Measurements from ENCODE around the gene HEXA.
A peak's percentile ranks its signal among the peaks of the same experiment; 100 is the strongest.
"Not testable (repeated sequence)": the region's sequence is repeated elsewhere in the genome, so short reads cannot be mapped to it uniquely, and the experiment has no call there.

Gene HEXA

DNA sequence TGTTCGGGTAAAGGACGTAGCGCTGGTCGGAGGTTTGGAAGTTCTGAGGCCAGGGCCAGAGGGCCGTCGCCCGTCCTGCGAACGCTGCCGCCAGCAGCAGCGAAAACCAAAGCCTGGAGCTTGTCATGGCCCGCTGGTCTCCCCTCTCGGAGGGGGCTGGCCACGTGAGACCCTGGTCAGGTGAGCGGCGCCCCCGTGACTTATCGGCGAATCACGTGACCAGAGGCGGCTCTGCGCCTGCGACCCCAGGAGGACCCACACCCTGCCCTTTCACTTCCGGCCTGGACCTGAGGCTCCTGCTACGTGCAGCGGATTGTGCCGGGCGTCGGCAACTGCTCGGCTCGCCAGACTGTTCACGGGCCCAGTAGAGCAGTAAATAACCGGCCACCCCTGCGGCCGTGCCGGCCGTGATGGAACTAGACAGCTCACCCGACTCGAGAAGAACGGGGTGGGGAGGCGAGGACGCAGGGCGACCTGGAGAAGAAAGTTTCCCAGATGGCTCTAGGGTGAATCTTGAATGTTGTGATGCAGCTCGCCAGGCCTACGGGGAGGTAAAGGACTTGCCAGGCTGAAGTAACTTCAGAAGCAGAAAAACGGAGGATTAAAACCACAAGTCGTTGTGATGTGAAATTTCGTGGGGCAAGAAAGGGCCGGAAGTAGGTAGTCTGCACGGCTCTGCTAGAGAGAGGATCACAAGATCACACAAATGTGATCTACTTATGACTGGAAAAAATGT, at the start of gene HEXA:
HEXA (minus strand) TSS at position 169 of the 736 bp plus-strand sequence; CDS start at position 127, 42 bp downstream.
- DNase-seq (ENCODE audit: low read depth): peak; percentile 89
- H3K4me3 ChIP-seq (ENCODE audit: low read depth, low read length): peak within 1 kb of the TSS; percentile 82
- TF ChIP-seq, protein P1, sequence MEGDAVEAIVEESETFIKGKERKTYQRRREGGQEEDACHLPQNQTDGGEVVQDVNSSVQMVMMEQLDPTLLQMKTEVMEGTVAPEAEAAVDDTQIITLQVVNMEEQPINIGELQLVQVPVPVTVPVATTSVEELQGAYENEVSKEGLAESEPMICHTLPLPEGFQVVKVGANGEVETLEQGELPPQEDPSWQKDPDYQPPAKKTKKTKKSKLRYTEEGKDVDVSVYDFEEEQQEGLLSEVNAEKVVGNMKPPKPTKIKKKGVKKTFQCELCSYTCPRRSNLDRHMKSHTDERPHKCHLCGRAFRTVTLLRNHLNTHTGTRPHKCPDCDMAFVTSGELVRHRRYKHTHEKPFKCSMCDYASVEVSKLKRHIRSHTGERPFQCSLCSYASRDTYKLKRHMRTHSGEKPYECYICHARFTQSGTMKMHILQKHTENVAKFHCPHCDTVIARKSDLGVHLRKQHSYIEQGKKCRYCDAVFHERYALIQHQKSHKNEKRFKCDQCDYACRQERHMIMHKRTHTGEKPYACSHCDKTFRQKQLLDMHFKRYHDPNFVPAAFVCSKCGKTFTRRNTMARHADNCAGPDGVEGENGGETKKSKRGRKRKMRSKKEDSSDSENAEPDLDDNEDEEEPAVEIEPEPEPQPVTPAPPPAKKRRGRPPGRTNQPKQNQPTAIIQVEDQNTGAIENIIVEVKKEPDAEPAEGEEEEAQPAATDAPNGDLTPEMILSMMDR (IDR thresholded peaks at IDR 0.05; ENCODE audit: control insufficient read depth, extremely low read depth, insufficient read depth): no peak

DNA sequence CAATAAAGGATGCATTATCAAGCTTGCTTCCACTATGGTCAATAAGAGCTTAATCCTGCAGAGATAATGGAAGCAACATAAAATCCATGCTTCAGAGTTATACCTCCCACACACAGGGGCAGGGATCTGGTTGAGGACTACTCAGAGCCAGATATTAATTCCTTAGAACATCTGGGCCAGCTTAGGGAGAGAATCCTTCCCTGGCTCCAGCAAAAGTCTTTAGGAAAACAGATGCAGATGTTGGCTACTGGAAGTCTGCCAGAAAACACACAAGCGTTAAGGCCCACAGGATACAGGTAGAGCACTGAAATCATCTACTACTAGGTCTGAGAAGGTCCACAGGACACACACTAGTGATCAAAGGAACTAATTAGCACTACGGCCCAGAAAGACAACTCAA, 47.4 kb upstream of the HEXA start:
- no peak overlapping the region for H3K4me3 ChIP-seq (ENCODE audit: low read depth, low read length)
- DNase-seq (ENCODE audit: low read depth): no peak
- TF ChIP-seq, protein P1 (IDR thresholded peaks at IDR 0.05; ENCODE audit: control insufficient read depth, extremely low read depth, insufficient read depth): no peak

DNA sequence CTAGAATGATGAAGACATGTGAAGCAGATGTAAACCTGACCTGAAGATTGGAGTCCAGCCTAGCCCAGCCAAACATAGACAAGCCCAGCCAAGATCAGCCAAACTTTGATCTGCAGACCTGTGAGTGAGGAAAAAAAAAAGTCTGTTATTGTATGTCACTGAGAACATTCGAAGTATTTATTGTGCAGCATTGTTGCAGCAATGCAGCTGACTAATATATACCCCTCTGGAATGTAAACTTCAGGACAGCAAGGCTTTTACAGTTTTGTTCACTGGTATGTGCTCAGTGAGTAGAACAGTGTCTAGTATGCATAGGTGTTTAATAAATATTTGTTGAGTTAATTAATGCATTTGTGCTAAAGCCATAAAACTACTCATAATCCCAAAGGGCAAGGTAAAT, 45.7 kb upstream of the HEXA start:
- TF ChIP-seq, protein P1 (IDR thresholded peaks at IDR 0.05; ENCODE audit: control insufficient read depth, extremely low read depth, insufficient read depth): no peak
- H3K4me3 ChIP-seq (ENCODE audit: low read depth, low read length): no peak overlapping the region
- no peak for DNase-seq (ENCODE audit: low read depth)

DNA sequence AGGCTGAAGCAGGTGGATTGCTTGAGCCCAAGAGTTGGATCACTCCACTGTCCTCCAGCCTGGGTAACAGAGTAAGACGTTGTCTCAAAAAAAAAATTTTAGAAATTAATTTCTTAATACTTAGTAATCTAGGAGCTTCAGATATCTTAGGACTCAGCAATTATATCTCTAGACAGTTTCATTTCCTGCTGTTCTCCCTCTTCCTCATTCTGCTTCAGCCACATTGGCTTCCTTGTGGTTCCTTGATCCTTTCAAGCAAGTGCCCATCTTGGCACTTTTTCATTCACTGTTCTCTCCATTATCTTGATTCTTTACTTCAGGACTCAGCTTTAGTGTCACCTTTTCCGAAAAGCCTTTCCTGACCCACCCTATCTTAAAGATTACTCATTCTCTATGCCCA, 44.8 kb upstream of the HEXA start:
- TF ChIP-seq, protein P1 (IDR thresholded peaks at IDR 0.05; ENCODE audit: control insufficient read depth, extremely low read depth, insufficient read depth): no peak
- DNase-seq (ENCODE audit: low read depth): no peak

DNA sequence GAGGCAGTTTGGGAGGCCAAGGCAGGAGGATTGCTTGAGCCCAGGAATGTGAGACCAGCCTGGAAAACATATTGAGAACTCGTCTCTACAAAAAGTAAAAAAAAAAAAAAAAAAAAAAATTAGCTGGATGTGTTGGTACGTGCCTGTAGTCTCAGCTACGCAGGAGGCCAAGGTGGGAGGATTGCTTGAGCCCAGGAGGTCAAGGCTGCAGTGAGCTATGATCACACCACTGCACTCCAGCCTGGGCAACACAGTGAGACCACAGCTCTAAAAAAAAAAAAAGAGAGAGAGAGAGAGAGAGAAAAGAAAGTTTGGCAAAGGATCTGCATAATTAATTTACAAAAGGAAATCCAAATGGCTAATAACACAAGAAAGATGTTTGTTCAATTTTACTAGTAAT, 44.0 kb upstream of the HEXA start:
- H3K4me3 ChIP-seq (ENCODE audit: low read depth, low read length); DNase-seq (ENCODE audit: low read depth): not testable (repeated sequence)

More for the DNA sequence above, 44.8 kb upstream of the HEXA start:
- H3K4me3 ChIP-seq (ENCODE audit: low read depth, low read length): no peak overlapping the region

DNA sequence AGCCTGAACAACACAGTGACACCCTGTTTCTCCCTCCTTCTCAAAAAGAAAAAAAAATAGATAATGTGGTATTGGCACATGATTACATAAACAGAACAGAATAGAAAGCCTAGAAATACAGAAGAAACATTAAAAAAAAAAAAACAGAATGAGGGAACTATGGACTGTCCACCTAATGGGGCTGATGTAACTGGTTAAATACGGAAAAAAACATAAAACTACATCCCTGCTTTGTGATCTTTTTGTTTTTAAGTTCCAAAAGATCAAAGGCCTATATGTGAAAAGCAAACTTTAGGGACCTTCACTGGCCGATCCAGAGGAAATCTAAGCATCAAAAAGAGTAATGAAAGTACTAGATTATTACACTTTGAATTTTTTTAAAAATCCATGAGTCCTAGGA, 39.5 kb upstream of the HEXA start:
- no peak overlapping the region for H3K4me3 ChIP-seq (ENCODE audit: low read depth, low read length)
- no peak for DNase-seq (ENCODE audit: low read depth)
- TF ChIP-seq, protein P1 (IDR thresholded peaks at IDR 0.05; ENCODE audit: control insufficient read depth, extremely low read depth, insufficient read depth): no peak

DNA sequence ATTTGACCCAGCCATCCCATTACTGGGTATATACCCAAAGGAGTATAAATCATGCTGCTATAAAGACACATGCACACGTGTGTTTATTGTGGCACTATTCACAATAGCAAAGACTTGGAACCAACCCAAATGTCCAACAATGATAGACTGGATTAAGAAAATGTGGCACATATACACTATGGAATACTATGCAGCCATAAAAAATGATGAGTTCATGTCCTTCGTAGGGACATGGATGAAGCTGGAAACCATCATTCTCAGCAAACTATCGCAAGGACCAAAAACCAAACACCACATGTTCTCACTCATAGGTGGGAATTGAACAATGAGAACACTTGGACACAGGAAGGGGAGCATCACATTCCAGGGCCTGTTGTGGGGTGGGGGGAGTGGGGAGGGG, 37.5 kb upstream of the HEXA start:
- DNase-seq (ENCODE audit: low read depth); H3K4me3 ChIP-seq (ENCODE audit: low read depth, low read length): not testable (repeated sequence)

DNA sequence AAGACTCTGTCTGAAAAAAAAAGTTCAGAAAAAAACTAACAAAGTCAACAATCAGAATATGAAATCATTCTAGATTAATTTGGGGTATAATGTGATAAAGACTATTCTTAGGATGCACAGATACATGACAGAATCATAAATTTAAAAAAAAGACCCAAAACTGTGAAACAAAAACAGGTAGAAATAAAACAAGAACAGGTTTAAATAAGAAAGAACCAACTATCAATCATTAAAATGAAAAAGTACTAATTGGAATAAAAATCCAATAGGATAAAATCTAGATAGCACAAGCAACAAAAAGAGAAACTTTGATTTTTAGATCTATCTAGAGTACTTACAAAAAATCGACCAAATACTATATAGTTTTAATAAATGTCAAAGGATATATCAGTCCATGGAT, 35.7 kb upstream of the HEXA start:
- no peak overlapping the region for H3K4me3 ChIP-seq (ENCODE audit: low read depth, low read length)
- DNase-seq (ENCODE audit: low read depth): no peak
- TF ChIP-seq, protein P1 (IDR thresholded peaks at IDR 0.05; ENCODE audit: control insufficient read depth, extremely low read depth, insufficient read depth): no peak

All from LNCaP clone FGC (cell line).